Uterus (tissue), 4 donors: ENCODE data around the gene JOSD1. TPM values are rescaled to one million over a fixed set of nuclear protein-coding genes. Genes with fewer than 3 reads are reported as not detected.
A peak's percentile ranks its signal among the peaks of the same experiment; 100 is the strongest.

ENCODE experiments used
- DNase-seq, 2 donors: peaks; one replicate each; pipeline ENCODE4 v3.0.0-alpha.2; 2019 to 2020
- H3K27ac ChIP-seq, 2 donors: fragments of 200-600 bp; sonication (generic); 1 replicate in 1 of 2; 2 replicates in 1 of 2; pipeline ENCODE4 v1.5.1; 2016 to 2018
- H3K27me3 ChIP-seq, 2 donors: fragments of 200-600 bp; sonication (generic); one replicate each; pipeline ENCODE4 v1.5.1; 2018 to 2019; ENCODE audit warnings: control low read depth in 1 of 2
- H3K36me3 ChIP-seq, 2 donors: fragments of 200-600 bp; sonication (generic); one replicate each; pipeline ENCODE4 v1.5.1; 2019; ENCODE audit warnings: control low read depth in 1 of 2
- H3K4me1 ChIP-seq, 2 donors: fragments of 200-600 bp; sonication (generic); one replicate each; pipeline ENCODE4 v1.5.1; 2018 to 2019; ENCODE audit warnings: control low read depth in 1 of 2
- H3K4me3 ChIP-seq, 2 donors: fragments of 200-600 bp; sonication (generic); 1 replicate in 1 of 2; 2 replicates in 1 of 2; pipeline ENCODE4 v1.5.1; 2018 to 2019; ENCODE audit warnings: mild to moderate bottlenecking in 1 of 2
- H3K9me3 ChIP-seq, 2 donors: fragments of 200-600 bp; sonication (generic); one replicate each; pipeline ENCODE4 v1.5.1; 2019; ENCODE audit warnings: control low read depth in 1 of 2
- CTCF ChIP-seq, 4 experiments: fragments of 200-600 bp in 2 of 4; fragments of 450-650 bp in 2 of 4; sonication (generic) in 2 of 4; IDR thresholded peaks; one replicate each; pipeline ENCODE4 v1.5.1; 2016 to 2019; ENCODE audit warnings: antibody characterized with exemption in 4 of 4, mild to moderate bottlenecking in 2 of 4, moderate library complexity in 1 of 4
- POLR2A ChIP-seq, 2 donors: fragments of 450-650 bp; IDR thresholded peaks; one replicate each; pipeline ENCODE4 v1.6.1; 2016; ENCODE audit warnings: antibody characterized with exemption in 2 of 2, mild to moderate bottlenecking in 1 of 2, moderate library complexity in 1 of 2
- intact Hi-C: fragments of 100-400 bp; cut with DNase I; formaldehyde crosslinking; loops from one replicate; pipeline ENCODE4 v1.15.1; 2023; ENCODE audit warnings: low total_unique reads
- total RNA-seq, 4 donors: library from RNA; depleted of rRNA in 3 of 4; stranded (reverse); fragments of >200 nt in 3 of 4; gene quantifications; one replicate each; pipeline versions ENCODE4 v1.1.0 to v1.2.4, GENCODE V29; 2014 to 2023
- donor health status: DM: yes; HTN: yes; CAD: no.

JOSD1 gene
- total RNA-seq, 4 donors from 2014 or later, result 24.4 to 57.9 (median 40.2) TPM

- TF ChIP-seq CTCF (IDR thresholded peaks at IDR 0.05) (no peak), POLR2A (IDR thresholded peaks at IDR 0.05) (no peak)
- no peaks in the 10 kb centered on the region for H3K27me3 ChIP-seq
- no peak for DNase-seq
- H3K9me3 ChIP-seq, result no peaks in the 10 kb centered on the region
- no peak overlapping the region for H3K27ac ChIP-seq
- no peak overlapping the region for H3K4me3 ChIP-seq
- H3K4me1 ChIP-seq, result no peaks in the 10 kb centered on the region
- intact Hi-C loops, result no loop called here
- H3K36me3 ChIP-seq, result no peaks in the 10 kb centered on the region
Measured at GRCh38 chr22:38709306-38709705, 8.6 kb upstream of the JOSD1 start.

- intact Hi-C loops, result no loop called here
- H3K36me3 ChIP-seq, result no peaks in the 10 kb centered on the region
- no peak for DNase-seq
- H3K27ac ChIP-seq, result no peak overlapping the region
- H3K9me3 ChIP-seq, result no peaks in the 10 kb centered on the region
- H3K4me1 ChIP-seq, result no peaks in the 10 kb centered on the region
- TF ChIP-seq POLR2A (IDR thresholded peaks at IDR 0.05), result no peak
- TF ChIP-seq CTCF (IDR thresholded peaks at IDR 0.05), result no peak
- no peaks in the 10 kb centered on the region for H3K27me3 ChIP-seq
- H3K4me3 ChIP-seq, result peak overlapping the region in 1 of 2 donors; percentile 91
Measured at GRCh38 chr22:38707984-38708383, 7.2 kb upstream of the JOSD1 start.

- H3K9me3 ChIP-seq, result no peaks in the 10 kb centered on the region
- no peaks in the 10 kb centered on the region for H3K36me3 ChIP-seq
- peak overlapping the region in 1 of 2 donors; percentile 94 for H3K27ac ChIP-seq
- H3K4me3 ChIP-seq, result peak overlapping the region in 1 of 2 donors; percentile 91
- no peaks in the 10 kb centered on the region for H3K27me3 ChIP-seq
- intact Hi-C loops, result no loop called here
- DNase-seq, result no peak
- no peaks in the 10 kb centered on the region for H3K4me1 ChIP-seq
- TF ChIP-seq CTCF (IDR thresholded peaks at IDR 0.05), result no peak
- TF ChIP-seq POLR2A (IDR thresholded peaks at IDR 0.05), result no peak
Measured at GRCh38 chr22:38707346-38707745, 6.6 kb upstream of the JOSD1 start.

GRCh38 chr22:38706901-38707195, 6.1 kb upstream of the JOSD1 start:
- Histone ChIP-seq H3K27ac (peak overlapping the region; percentile 94 to 95), H3K27me3 (no peaks in the 10 kb centered on the region), H3K4me3 (peak overlapping the region; percentile 75 to 91), H3K9me3 (no peaks in the 10 kb centered on the region), H3K36me3 (no peaks in the 10 kb centered on the region), H3K4me1 (no peaks in the 10 kb centered on the region)
- TF ChIP-seq POLR2A (IDR thresholded peaks at IDR 0.05) (peak in 1 of 2 donors; percentile 10), CTCF (IDR thresholded peaks at IDR 0.05) (no peak)
- intact Hi-C loops, result no loop called here
- no peak for DNase-seq

GRCh38 chr22:38706101-38706900, 5.6 kb upstream of the JOSD1 start:
- peak; percentile 41 to 54 for DNase-seq
- peaks cover 0 to 3% of the 10 kb centered on the region in 2 donors for H3K4me1 ChIP-seq
- peak overlapping the region; percentile 75 to 91 for H3K4me3 ChIP-seq
- TF ChIP-seq POLR2A (IDR thresholded peaks at IDR 0.05), result no peak
- no peak for TF ChIP-seq CTCF (IDR thresholded peaks at IDR 0.05)
- no peaks in the 10 kb centered on the region for H3K36me3 ChIP-seq
- no peaks in the 10 kb centered on the region for H3K27me3 ChIP-seq
- no peaks in the 10 kb centered on the region for H3K9me3 ChIP-seq
- intact Hi-C loops, result no loop called here
- peak overlapping the region; percentile 94 to 95 for H3K27ac ChIP-seq
